NCI-H1694 (cell line): Measurements from ENCODE around the gene HTT.
A peak's percentile ranks its signal among the peaks of the same experiment; 100 is the strongest.

Experiments used
- DNase-seq: peaks from one replicate; lab custom pipeline; 2025; lab: John Stamatoyannopoulos, UW

The HTT gene

DNA sequence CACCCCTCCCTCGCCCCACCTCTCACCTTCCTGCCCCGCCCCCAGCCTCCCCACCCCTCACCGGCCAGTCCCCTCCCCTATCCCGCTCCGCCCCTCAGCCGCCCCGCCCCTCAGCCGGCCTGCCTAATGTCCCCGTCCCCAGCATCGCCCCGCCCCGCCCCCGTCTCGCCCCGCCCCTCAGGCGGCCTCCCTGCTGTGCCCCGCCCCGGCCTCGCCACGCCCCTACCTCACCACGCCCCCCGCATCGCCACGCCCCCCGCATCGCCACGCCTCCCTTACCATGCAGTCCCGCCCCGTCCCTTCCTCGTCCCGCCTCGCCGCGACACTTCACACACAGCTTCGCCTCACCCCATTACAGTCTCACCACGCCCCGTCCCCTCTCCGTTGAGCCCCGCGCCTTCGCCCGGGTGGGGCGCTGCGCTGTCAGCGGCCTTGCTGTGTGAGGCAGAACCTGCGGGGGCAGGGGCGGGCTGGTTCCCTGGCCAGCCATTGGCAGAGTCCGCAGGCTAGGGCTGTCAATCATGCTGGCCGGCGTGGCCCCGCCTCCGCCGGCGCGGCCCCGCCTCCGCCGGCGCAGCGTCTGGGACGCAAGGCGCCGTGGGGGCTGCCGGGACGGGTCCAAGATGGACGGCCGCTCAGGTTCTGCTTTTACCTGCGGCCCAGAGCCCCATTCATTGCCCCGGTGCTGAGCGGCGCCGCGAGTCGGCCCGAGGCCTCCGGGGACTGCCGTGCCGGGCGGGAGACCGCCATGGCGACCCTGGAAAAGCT, at the start of gene HTT, which contains the start of gene HTT-AS:
TSS of gene HTT (plus strand) at position 604 of the 768 bp plus-strand sequence. CDS start at position 749, 145 bp downstream.
TSS of gene HTT-AS (minus strand) at position 461 of the 768 bp plus-strand sequence.
- peak; percentile 73 for DNase-seq

DNA sequence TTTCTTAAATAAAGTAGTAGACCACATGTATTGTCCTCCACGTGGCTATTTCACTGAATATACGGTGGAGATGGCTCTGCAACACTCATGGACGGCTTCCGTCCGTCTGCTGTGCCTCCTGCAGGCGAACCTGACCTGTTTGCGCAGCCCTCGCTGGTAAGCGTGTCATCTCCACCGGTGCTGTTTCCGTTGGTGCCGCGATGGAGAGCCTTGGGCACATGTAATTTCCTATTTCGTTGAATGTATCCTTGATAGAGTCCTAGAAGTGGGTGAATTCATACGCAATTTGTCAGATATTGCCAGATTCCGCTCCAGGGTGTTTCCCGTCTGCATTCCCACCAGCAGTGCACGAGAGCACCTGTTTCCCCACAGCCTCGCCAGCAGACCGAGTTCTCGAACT, 48.6 kb upstream of the HTT start:
- DNase-seq: no peak

- DNase-seq: no peak
Observed at GRCh38 chr4:3026540-3026939, 47.9 kb upstream of the HTT start.

- no peak for DNase-seq
Observed at GRCh38 chr4:3029464-3029863, 45.0 kb upstream of the HTT start.

DNA sequence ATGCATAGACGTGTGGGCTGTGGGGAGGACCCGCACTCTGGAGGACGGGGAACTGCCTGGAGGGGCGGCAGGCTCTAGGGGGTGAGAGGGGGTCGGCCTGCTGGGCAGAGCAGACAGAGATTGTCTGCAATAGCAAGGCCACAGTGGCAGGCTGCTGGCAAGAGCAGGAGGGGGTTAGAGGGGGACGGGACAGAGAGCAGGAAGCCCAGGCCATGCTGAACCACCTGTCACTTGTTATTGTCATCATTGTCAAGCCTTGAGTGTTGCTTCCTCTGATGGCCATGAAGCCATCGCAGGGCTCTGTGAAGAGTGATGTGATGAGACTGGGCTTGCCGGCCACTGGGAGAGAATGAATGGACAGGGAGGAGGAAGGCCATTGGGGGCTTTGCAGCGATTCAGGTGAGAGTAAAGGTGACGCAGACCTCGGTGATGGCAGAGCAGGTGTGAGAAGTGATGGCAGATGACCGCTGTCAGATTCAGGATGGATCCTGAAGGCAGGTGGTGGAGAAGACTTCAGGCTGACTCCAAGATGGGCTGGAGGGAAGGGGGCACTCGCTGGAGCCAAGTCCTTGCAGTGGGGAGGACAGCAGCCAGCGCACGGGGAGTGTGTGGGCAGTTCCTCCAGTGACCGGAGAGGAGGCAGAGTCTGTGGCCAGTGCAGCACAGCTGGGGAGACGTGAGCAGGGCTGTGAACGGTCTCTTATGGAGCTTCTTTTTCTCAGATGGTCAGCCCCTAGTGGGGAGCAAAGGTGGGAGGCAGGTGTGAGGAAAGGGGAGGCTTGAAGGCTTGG, 43.7 kb upstream of the HTT start:
- DNase-seq: no peak

- DNase-seq: no peak
Observed at GRCh38 chr4:3031357-3032082, 43.0 kb upstream of the HTT start.

- DNase-seq: no peak
Observed at GRCh38 chr4:3034231-3034630, 40.2 kb upstream of the HTT start.

DNA sequence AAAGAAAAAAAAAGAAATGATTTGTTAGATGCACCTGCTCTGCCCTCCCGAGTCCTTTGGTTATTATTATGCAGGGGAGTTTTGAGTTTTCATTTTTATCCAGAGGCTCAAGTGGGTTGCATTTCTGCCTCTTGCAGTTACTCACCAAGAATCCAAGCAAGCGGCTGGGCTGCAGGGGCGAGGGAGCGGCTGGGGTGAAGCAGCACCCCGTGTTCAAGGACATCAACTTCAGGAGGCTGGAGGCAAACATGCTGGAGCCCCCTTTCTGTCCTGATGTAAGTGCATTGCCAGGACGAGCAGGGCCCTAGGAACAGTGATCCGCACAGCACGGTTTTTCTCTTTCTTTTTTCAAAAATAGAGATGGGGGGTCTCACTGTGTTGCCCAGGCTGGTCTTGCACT, 39.2 kb upstream of the HTT start:
- DNase-seq: no peak

GRCh38 chr4:3035674-3036073, 38.8 kb upstream of the HTT start:
- no peak for DNase-seq

DNA sequence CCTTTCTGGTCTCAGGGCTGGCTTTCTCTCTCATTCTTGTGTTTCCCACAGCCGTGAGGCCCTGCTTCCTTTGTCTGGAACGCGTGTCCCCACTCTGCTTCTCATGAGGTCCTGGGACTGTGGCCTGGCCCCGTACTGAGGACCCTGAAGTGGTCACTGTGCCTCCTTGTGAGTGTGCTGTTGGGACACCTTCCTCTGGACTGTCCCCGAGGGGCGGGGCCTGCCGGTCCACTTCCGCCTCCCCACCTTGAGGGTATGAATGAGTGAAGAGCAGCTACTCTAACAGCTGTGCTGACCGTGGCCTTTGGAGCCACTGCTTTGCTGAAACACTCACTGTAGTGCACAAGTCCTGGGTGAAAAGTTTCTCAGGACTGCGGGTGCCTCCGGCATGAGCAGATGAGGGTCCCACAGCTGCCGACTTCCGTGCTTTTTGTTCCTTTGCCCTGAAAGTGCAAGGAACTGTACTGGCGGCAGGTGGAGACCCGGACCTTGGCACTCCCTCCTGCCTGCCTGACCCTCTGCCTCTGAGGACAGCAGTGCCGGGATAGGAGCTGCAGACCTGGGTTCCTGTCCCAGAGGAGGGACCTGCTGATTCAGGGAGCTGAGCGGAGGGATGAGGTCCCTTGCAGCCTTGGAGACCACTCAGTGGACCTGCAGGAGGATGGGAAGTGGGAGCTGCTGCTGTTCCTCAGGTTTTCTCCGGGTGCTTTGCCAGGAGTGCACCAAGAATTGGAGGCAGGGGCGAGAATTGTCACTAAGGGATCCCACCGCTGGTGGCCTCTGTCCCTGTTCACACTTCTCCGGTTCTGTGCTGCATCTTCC, 38.1 kb upstream of the HTT start:
- DNase-seq: no peak

DNA sequence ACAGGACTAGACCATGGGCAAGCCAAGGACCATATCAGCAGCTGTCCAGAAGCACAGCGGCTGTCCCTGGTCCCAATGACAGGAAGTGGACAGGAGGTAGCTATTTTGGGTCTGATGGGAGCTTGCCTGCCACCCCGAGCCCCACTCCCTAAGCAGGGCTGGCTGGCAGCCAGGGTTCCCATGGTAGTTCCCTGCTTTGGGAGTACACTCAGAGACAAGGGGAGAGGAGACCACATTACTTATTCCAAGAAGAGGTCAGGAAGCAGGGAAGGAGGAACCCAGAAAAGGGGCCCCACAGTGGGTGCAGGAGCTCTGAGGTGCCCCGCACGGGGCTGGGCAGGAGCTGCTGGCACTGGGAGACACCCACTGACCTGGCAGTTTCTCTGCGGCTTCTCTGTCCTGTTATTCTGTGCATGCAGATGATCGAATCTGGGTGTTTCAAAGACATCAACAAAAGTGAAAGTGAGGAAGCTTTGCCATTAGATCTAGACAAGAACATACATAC, 36.5 kb upstream of the HTT start:
- DNase-seq: no peak

DNA sequence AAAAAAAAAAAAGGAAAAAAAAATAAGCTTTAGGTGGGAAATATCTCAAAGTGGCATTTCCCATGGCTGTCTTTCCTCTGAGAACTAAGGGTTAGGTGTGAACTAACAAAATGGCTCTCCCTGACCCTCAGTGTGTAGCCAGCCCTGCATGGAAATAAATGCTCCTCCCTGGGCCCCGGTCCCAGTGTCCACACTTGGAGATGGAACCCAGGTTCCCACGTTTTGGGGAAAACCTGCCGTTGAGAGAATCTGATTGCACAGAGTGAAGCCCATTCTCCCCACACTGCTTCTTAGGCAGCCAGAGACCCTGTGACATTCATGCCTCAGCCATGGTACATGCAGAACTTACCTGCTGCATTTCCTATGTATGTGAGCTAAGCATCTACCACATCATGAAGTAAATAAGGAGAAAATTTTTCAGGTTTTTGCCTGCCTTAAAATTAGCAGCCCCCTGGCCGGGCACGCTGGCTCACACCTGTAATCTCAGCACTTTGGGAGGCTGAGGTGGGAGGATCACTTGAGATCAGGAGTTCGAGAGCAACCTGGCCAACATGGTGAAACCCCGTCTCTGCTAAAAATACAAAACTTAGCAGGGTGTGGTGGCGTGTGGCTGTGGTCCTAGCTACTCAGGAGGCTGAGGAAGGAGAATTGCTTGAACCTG, 34.6 kb upstream of the HTT start:
- no peak for DNase-seq

DNA sequence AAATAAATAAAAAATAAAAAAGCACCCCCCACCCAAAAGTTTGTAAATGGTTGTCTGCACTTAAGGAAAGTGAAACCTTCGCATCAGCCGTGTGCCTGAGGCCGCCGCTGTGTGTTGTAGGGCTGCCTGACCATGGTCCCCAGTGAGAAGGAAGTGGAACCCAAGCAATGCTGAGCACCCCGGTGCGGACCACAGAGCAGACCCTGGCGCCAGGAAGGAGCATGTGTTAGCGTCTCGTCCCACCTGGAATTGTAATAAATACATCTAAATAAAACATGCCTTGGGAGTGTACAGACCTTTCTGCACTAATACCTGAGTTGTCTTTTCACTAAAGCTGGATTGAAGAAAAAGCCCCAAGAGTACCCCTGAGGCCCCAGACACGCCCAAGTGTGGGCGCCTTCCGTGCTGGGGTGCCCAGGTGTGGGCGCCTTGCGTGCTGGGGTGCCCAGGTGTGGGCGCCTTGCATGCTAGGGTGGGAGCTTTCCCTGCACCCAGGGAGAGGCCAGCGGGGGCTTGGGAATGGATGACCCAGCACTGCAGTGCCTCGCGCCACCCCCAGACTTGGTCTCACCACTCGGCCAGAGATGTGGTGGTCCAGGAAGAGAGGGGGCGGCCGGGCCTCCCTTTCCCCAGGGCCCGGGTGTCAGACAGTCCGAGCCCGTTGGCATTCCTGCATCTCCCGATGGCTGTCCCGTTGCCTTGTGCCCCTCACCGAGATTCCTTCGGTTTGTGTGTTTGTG, 33.9 kb upstream of the HTT start:
- no peak for DNase-seq

- no peak for DNase-seq
Observed at GRCh38 chr4:3041192-3042142, 33.0 kb upstream of the HTT start.

- DNase-seq: no peak
Observed at GRCh38 chr4:3042226-3042625, 32.3 kb upstream of the HTT start.

DNA sequence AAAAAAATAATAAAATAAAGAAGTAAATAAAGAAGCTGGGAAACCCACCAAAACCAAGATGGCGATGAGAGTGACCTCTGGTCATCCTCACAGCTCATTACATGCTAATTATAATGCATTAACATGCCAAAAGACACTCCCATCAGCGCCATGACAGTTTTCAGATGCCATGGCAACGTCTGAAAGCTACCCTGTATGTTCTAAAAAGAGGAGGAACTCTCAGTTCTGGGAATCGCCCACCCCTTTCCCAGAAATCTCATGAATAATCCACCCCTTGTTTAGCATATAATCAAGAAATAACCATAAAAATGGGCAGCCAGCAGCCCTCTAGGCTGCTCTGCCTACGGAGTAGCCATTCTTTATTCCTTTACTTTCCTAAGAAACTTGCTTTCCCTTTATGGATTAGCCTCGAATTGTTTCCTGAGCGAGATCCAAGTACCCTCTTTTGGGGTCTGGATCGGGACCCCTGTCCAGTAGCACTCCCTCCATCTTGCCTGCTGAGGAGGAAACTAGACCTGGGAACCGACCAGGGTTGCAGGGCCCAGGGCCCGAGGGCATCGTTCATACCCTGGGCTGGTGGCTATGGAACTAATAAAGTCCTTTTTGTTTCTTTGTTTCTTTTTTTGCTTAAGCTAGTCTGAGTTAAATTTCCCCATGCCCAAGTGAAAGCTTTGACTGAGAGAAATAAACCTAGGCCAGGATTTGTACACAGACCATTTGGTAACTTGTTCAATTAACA, 31.0 kb upstream of the HTT start:
- no peak for DNase-seq

- no peak for DNase-seq
Observed at GRCh38 chr4:3044870-3045819, 29.3 kb upstream of the HTT start.
